HEK293 (cell line): ENCODE measurements around the gene FOXO4.

Source experiments
- CTCF ChIP-seq: fragments of 450-650 bp; formaldehyde crosslinking; IDR thresholded peaks from 2 replicates; pipeline ENCODE4 v1.5.1; 2016; ENCODE audit warnings: missing biosample characterization, missing genetic modification characterization
- KLF9 ChIP-seq: fragments of 450-650 bp; formaldehyde crosslinking; IDR thresholded peaks from 2 replicates; pipeline ENCODE4 v1.5.1; 2016; ENCODE audit warnings: missing biosample characterization, missing genetic modification characterization, low read depth
- PRDM1 ChIP-seq: fragments of 450-650 bp; formaldehyde crosslinking; IDR thresholded peaks from 2 replicates; pipeline ENCODE4; 2016; ENCODE audit warnings: missing biosample characterization, missing genetic modification characterization
- TRIM28 ChIP-seq: IDR thresholded peaks from 2 replicates; pipeline ENCODE4 v1.6.1; 2011; ENCODE audit warnings: low read length, control low read depth, borderline replicate concordance
- YY1 ChIP-seq: fragments of 450-650 bp; formaldehyde crosslinking; IDR thresholded peaks from 2 replicates; pipeline ENCODE4 v1.5.1; 2018; ENCODE audit warnings: missing biosample characterization, missing genetic modification characterization
- YY2 ChIP-seq: fragments of 450-650 bp; formaldehyde crosslinking; IDR thresholded peaks from 2 replicates; pipeline ENCODE4 v1.5.1; 2016; ENCODE audit warnings: missing biosample characterization, missing genetic modification characterization
- ZFP3 ChIP-seq: fragments of 450-650 bp; formaldehyde crosslinking; IDR thresholded peaks from 2 replicates; pipeline ENCODE4 v1.5.1; 2016; ENCODE audit warnings: low read depth, missing biosample characterization, missing genetic modification characterization
- ZNF350 ChIP-seq: fragments of 450-650 bp; formaldehyde crosslinking; IDR thresholded peaks from 2 replicates; pipeline ENCODE4 v1.5.0; 2017; ENCODE audit warnings: missing biosample characterization, mild to moderate bottlenecking, missing genetic modification characterization
- ZNF561 ChIP-seq: fragments of 450-650 bp; IDR thresholded peaks from 2 replicates; pipeline ENCODE4 v1.5.1; 2018; ENCODE audit warnings: missing biosample characterization, missing genetic modification characterization, borderline replicate concordance
- TF ChIP-seq, protein P1 (sequence below): fragments of 450-650 bp; formaldehyde crosslinking; IDR thresholded peaks from 2 replicates; pipeline ENCODE4; 2016; ENCODE audit warnings: missing biosample characterization, missing genetic modification characterization

GRCh38 chrX:71085900-71086299, 9.8 kb upstream of the FOXO4 start:
- TF ChIP-seq KLF9 (tag by site-specific recombination): no peak
- no peak for TF ChIP-seq ZNF561
- TF ChIP-seq YY1 (tag by site-specific recombination): no peak
- no peak for TF ChIP-seq CTCF
- TF ChIP-seq YY2 (tag by site-specific recombination): no peak
- no peak for TF ChIP-seq ZFP3 (tag by site-specific recombination)
- TF ChIP-seq, protein P1, sequence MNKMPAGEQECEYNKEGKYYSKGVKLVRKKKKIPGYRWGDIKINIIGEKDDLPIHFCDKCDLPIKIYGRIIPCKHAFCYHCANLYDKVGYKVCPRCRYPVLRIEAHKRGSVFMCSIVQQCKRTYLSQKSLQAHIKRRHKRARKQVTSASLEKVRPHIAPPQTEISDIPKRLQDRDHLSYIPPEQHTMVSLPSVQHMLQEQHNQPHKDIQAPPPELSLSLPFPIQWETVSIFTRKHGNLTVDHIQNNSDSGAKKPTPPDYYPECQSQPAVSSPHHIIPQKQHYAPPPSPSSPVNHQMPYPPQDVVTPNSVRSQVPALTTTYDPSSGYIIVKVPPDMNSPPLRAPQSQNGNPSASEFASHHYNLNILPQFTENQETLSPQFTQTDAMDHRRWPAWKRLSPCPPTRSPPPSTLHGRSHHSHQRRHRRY (tag by site-specific recombination): no peak
- no peak for TF ChIP-seq ZNF350 (tag by site-specific recombination)
- no peak for TF ChIP-seq PRDM1 (tag by site-specific recombination)
- no peak for TF ChIP-seq TRIM28
